Activated CD4-positive, CD25-positive, alpha-beta regulatory T cell treated with anti-CD3 and anti-CD28 coated beads, Interleukin-2, amount 50 U/mL, for 16 hours (primary cell): ENCODE data around the gene NDE1.
"Not testable (repeated sequence)": the region's sequence is repeated elsewhere in the genome, so short reads cannot be mapped to it uniquely, and the experiment has no call there.

Experiments
- DNase-seq: peaks from one replicate; pipeline ENCODE4 v3.0.0-alpha.2; 2020; ENCODE audit warnings: low read depth, low spot score

Gene NDE1

DNA sequence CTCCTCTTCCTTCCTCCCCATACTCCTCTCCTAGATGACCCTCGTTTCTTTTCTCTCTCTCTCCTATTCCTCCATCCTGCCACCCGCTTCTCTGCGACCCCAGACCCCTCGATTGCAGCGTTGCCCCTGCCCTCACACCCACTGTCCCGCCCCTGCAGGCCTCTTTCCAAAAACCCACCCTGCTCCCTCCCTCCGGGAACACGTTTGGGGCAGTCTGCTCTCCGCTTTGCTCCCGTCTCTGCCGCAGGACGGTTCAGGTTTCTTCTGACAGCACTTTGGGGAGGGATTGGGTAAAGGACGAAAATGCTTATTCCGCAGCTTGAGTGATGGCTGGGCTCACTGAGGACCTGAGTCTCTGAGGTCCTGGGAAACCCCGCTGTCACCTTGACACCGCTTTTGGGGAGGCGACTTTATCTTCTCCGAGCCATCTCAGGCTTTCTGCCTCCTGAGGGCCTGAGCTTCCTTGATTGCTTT lies 690 bp downstream of the NDE1 start:
- DNase-seq: no peak

DNA sequence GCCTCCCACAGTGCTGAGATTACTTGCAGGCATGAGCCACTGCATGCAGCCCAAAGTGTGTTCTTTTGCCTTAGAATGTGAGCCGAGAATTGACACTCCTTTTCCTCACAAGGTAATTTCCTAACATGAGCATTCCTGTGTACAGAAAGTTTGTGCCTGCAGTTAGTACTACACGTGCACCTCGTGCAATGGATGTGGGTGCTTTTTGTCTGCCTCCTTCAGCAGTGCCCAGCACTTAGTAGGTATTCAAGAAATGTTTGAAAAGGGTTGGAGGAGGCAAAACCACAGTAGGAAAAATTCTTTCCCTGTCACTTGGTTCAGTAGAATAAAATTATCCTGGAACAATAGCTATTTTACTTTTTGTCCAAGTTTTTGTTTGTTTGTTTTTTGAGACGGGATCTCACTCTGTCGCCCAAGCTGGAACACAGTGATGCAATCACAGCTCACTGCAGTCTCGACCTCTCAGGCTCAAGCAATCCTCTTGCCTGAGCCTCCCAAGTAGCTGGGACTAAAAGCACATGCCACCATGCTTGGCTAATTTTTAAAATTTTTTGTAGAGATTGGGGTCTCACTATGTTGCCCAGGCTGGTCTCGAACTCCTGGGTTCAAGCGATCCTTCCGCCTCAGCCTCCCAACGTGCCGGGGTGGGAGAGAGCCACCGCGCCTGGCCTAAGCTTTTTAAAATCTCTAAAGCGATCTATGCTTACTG lies 2.4 kb downstream of the NDE1 start:
- DNase-seq: no peak

DNA sequence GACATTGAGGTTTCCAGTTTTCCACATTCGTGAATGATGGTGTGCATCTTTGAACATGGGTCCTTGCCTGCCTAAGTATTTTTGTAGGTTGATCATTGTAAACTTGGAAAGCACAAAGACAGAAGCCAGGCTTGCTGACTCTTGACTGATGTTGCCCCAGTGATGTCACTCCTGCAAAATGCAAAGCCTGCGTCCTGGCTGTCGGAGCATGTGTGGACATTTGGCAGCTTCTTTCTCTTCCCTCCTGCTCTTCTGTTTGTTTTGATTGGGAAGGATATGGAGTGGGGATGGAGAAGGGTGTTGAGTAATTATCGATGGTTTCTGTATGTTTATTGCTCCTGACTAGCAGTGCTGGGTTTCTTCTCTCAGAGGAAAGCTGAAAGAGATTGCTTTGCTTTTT lies 3.2 kb downstream of the NDE1 start:
- DNase-seq: no peak

DNA sequence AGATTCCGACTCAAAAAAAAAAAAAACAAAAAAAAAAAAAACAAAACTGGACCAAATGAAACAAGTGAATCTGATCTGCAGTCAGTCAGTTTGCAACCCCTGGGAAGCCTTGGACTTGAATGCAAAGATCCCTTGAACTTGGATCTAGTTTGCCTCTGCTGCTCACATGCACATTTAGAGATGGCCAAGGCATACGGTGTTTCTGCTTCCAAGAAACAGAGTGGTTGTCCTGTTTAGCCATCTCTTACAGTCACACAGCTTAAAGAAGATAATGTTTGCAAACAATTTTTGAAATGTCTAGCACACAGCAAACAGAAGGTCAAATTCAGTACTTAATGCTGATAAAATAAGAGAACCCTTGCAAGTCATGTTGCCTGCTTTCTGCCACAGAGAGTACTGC lies 4.5 kb downstream of the NDE1 start:
- DNase-seq: no peak

DNA sequence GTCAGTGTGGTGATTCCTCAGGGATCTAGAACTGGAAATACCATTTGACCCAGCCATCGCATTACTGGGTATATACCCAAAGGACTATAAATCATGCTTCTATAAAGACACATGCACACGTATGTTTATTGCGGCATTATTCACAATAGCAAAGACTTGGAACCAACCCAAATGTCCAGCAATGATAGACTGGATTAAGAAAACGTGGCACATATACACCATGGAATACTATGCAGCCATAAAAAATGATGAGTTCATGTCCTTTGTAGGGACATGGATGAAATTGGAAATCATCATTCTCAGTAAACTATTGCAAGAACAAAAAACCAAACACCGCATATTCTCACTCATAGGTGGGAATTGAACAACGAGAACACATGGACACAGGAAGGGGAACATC lies 5.5 kb downstream of the NDE1 start:
- DNase-seq: not testable (repeated sequence)

DNA sequence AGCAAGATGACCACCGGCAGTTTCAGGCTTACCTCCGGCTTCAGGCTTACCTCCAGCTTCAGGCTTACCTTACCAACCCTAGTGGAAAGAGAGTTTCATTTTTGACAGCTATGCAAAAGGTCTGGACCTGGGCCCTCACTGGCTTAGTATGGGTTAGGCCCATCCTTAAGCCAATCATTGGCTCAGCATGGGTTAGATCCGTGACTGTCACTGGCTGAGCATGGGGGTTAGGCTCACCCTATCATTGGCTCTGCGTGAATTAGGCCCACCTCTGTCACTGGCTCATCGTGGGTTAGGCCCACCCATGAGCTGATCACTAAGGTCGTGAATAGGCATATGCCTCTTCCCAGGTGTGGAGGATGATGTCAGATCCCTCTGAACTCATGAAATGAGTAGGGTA lies 8.1 kb downstream of the NDE1 start:
- DNase-seq: no peak

DNA sequence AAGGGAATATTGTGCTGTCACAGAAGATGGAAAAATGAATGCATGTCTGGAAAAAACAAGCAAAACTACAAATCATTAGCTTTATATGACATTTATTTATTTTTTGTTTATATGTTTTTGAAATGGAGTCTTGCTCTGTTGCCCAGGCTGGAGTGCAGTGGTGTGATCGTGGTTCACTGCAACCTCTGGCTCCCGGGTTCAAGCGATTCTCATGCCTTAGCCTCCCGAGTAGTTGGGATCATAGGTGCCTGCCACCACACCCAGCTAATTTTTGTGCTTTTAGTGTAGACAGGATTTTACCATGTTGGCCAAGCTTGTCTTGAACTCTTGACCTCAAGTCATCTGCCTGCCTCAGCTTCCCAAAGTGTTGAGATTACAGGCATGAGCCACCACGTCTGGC lies 8.5 kb downstream of the NDE1 start:
- DNase-seq: no peak

DNA sequence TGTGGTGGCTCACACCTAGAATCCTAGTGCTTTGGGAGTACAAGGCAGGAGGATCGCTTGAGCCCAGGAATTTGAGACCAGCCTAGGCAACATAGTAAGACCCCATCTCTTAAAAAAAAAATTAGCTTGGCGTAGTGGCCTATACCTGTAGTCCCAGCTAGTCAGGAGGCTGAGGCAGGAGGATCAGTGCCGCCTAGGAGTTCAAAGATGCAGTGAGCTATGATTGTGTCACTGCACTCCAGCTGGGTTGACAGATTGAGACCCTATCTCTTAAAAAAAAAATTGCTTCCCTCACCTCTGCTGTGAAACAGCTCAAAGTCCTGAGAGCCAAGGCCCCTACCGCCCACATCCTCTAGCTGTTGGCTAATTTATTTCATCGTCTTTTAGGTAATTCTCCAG lies 10.2 kb downstream of the NDE1 start:
- DNase-seq: no peak

DNA sequence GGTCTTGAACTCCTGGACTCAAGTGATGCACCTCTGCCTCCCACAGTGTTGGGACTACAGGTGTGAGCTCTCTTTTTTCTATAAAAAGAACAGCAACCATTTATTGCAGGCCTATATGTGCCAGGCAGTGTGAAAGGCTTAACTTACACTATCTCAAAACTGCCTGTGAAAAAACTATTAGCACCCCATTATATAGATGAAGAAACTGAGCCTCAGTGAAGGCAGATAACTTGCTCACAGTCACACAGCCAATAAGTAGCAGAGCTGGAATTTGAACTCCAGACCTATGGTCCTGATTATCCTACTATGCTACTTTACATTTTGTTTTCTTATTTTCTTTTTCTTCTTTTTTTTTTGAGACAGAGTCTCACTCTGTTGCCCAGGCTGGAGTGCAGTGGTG lies 15.1 kb downstream of the NDE1 start:
- no peak for DNase-seq

DNA sequence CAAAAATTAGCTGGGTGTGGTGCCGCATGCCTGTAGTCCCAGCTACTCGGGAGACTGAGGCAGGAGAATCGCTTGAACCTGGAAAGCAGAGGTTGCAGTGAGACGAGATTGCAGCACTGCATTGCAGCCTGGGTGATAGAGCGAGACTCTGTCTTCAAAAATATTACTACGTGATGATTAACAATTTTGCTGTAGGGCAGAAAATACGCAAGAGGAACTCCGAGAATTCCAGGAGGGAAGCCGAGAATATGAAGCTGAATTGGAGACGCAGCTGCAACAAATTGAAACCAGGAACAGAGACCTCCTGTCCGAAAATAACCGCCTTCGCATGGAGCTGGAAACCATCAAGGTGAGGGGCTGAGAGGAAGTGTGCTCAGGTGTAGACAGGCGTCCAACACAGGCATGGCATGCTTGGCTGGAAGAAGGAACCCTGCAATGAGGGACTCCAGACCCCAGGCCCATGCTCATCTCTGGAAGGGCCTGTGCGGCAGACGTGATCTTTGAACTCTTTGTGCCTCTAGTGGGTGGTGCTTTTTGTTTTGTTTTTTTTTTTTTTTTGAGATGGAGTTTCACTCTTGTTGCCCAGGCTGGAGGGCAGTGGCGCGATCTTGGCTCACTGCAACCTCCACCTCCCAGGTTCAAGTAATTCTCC lies 17.2 kb downstream of the NDE1 start:
- DNase-seq: no peak

DNA sequence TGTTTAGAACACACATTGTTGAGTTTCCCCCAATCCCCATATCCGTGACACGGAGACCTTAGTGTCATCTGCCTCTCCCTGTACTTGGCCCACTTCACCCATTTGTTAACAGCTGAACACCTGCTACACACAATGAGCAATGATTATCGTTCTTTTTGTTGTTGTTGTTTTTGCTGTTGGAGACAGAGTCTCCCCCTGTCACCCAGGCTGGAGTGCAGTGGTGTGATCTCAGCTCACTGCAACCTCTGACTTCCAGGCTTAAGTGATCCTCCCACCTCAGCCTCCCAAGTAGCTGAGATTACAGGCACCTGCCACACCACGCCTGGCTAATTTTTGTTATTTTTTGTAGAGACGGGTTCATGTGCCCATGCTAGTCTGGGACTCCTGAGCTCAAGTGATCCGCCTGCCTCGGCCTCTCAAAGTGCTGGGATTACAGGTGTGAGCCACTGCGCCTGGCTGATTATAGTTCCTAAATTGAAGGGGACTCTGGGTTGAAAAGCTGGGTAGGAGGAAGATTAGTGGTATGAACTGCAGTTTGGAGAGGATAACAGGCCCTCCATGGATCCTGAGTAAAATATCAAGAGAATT lies 21.6 kb downstream of the NDE1 start:
- DNase-seq: no peak

DNA sequence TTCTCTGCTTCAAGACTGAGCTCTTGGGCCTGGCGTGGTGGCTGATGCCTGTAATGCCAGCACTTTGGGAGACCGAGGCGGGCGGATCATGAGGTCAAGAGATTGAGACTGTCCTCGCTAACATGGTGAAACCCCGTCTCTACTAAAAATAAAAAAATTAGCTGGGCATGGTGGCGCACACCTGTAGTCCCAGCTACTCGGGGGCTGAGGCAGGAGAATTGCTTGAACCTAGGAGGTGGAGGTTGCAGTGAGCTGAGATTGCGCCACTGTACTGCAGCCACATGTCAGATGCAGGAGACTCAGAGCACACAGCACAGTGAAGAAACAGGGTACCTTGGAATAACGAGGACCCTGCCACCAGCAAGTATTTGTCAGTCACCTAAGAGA lies 22.1 kb downstream of the NDE1 start:
- not testable (repeated sequence) for DNase-seq

DNA sequence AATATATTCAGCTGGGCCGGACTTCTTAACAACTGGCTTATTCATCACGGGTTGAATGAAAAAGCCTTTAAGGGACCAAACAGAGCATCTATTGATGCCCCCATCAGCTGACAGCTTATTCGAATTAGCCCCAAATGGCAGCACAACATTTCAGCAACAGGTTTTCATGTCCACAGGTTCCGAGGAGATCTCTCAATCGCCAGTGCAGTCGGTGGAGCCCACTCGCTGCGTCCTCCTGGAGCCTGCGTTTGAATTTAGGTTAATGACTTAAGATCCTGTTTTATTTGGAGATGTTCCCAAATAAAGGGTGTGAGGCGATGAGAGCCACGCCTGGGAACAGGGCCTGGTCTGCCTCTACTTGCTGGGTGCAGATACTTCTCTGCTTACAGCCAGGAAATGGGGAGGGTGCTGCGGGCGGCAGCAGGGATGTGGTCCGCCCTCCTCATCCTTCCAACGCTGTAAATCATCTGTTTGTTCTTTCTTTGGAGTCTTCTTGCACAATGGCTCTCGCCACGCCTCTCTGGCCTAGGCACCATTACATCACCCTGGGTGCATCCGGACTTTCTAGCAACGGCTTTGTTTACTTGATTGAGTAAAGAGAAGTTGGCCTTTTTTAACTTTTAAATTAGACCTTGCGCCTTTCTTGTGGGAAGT lies 22.6 kb downstream of the NDE1 start:
- peak; percentile 44 for DNase-seq

DNA sequence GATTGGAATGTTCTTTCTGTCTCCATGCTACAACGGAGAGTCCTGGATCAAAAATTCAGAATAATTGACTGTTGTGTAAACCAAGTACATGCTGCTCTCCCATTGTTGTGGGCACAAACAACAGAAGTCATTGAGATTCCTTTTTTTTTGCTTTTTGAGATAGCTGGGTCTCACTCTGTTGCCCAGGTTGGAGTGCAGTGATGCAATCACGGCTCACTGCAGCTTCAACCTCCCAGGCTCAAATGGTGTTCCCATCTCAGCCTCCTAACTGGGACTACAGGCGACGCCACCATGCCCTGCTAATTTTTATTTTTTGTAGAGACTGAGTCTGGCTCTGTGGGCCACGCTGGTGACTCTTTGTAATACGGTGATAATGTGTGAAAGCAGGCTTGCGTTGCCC lies 24.5 kb downstream of the NDE1 start:
- DNase-seq: no peak

DNA sequence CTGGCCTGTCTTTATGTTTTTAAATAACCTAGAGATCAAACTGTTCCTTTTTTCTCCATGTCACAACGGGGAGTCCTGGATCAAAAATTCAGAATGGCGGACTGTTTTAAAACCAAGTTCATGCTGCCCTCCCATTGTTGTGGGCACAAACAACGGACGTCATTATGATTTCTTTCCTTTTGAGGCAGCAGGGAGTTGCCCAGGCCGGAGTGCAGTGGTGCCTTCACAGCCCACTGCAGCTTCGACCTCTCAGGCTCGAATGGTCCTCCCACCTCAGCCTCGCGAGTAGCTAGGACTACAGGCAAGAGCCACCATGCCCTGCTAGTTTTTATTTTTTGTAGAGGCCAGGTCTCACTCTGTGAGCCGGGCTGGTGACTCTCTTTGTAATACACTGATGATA lies 26.5 kb downstream of the NDE1 start:
- no peak for DNase-seq

DNA sequence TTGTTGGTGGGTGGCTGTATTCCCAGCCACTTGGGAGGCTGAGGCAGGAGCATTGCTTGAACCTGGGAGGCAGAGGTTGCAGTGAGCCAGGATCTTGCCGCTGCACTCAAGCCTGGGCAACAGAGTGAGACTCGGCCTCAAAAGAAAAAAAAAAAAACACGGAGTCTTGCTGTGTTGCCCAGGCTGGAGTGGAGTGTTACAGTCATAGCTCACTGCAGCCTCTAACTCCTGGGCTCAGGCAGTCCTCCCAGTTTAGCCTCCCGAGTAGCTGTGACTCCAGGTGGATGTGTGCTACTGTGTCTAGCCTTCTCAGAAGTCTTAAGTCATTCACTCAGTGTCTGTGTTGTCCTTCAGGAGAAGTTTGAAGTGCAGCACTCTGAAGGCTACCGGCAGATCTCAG lies 27.4 kb downstream of the NDE1 start:
- DNase-seq: no peak

DNA sequence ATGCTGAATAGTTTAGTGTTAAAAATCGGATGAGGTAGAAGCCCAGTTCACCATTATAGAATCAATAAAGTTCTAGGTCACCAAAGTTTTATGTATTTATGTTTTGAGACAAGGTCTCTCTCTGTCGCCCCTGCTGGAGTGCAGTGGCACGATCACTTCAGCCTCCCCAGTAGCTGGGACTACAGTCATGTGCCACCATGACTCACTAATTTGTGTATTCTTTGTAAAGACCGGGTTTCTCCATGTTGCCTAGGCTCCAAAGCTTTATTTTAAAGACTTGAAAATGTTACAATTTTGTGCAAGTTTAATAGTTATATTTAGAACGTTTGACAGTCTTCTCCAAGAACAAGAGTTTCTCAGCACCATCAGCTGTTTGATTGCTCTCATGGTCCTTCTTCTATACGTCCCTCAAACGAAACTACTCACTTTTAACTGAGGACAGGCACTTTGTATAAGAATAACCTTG lies 32.1 kb downstream of the NDE1 start:
- DNase-seq: no peak

DNA sequence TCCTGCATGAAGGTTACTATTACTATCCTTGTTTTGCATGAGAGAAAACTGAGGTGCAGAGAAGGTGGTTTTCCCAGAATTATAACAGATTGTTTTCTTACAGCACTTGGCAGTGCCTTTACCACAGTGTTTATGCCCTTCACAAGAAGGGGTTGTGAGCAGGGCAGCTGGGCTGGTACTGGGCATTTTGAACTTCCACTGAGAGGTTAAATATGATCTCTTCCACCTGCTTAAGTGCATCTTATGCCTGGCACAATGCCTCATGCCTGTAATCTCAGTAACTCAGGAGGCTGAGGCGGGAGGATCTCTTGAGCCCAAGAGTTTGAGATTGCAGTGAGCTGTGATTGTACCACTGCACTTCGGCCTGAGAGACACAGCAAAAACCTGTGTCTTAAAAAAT lies 36.2 kb downstream of the NDE1 start:
- no peak for DNase-seq

DNA sequence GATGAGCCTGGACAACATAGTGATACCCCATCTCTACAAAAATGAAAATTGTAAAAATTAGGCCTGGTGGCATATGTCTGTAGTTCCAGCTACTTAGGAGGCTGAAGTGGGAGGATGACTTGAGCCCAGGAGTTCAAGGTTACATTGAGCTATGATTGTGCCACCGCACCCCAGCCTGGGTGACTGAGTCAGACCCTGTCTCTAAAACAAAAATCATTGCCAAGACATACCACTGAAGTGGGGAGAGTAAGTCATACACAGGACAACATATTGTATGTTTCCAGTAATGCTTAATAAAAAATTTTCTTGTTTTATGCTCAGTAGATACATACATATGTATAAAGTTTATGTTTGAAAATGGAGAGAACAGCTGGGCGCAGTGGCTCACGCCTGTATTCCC lies 39.2 kb downstream of the NDE1 start:
- DNase-seq: no peak

DNA sequence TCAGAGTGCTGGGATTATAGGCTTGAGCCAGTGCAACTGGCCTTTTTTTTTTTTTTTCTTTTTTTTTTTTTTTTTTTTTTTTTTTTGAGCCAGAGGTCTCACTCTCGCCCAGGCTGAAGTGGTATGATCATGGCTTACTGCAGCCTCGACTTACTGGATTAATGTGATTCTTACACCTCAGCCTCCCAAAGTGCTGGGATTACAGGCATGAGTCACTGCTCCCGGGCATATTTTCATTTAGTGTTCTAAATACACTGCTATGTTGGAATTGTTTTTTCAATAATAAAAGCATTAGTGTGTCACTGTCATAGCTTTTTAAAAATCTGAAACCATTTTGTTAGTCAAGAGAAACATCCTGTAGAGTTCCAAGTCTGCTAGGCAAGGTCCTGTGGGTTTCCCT lies 40.3 kb downstream of the NDE1 start:
- DNase-seq: no peak

DNA sequence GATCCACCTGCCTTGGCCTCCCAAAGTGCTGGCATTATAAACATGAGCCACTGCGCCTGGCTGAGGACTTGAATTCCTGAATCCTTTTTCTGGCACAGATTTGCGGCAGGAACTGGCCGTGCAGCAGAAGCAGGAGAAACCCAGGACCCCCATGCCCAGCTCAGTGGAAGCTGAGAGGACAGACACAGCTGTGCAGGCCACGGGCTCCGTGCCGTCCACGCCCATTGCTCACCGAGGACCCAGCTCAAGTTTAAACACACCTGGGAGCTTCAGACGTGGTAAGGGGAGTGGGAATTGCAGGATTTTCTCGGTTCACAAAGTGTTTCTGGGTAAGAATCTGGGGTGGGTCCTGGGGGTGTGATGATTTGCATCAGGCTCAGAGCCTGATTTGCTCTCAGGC lies 41.0 kb downstream of the NDE1 start:
- DNase-seq: no peak

DNA sequence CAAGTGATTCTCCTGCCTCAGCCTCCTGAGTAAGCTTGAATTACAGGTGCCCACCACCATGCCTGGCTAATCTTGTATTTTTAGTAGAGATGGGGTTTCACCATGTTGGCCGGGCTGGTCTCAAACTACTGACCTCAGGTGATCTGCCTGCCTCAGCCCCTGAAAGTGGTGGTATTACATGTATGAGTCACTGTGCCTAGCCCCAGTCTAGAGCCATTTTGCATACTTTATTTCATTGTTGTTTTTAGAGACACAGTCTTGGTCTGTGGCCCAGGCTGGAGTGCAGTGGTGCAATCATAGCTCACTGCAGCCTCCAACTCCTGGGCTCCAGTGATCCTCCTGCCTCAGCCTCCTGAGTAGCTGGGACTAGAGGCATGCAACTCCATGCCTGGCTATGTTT lies 42.5 kb downstream of the NDE1 start:
- not testable (repeated sequence) for DNase-seq

DNA sequence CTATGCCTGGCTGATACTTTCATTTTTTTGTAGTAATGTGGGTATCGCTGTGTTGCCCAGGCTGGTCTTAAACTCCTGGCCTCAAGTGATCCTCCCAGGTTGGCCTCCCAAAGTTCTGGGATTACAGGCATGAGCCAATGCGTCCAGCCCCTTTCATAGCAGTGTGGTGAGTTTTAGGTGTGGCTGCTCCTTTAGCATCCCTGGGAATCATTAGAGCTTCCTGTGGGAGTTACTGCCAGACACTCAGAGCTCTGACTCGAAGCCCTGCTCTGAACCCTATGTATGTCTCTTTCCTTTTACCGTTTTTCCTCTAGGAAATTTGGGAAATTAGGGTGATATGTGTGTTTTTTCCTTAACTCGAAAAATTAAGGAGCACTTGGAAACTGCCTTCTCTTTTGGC lies 44.5 kb downstream of the NDE1 start:
- no peak for DNase-seq
